Measurements from ENCODE around the gene CD8A.
"Not testable (repeated sequence)": the region's sequence is repeated elsewhere in the genome, so short reads cannot be mapped to it uniquely, and the experiment has no call there.

CD8A gene

GRCh38 chr2:86776532-86776931, 14.2 kb downstream of the CD8A start:
- no peak for DNase-seq

DNA sequence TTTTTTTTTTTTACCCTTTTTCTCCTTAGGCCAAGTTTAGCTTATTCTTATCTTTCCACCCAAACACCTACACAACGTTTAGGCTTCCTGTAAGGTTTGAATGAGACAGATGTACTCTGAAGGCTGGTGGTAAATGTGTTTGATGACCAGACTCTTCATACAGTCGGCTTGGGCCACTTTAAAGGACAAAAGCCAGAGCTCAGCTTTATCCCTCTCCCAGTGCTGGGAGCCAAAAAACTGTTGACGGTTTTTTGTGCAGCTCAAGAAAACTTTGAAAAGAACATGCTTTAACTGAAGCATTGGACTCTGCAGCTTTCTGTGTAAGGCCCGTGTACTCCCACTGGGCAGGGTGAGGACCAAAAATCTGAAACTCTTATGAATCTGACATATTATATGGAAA, 15.4 kb downstream of the CD8A start:
- no peak for DNase-seq

- DNase-seq, result no peak
Observed at GRCh38 chr2:86774862-86775261, 15.9 kb downstream of the CD8A start.

DNA sequence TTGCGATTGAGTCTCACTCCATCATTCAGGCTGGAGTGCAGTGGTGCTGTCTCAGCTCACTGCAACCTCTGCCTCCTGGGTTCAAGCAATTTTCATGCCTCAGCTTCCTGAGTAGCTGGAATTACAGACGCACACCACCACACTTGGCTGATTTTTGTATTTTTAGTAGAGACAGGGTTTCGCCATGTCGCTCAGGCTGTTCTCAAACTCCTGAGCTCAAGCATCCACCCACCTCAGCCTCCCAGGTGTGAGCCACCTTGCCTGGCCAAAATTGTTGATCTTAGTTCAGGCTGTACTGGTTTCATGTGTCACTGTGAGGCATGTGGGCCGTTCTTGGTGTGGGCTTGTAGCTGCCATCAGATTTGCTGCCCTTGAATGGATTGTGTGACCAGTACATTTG, 18.1 kb downstream of the CD8A start:
- DNase-seq, result no peak

DNA sequence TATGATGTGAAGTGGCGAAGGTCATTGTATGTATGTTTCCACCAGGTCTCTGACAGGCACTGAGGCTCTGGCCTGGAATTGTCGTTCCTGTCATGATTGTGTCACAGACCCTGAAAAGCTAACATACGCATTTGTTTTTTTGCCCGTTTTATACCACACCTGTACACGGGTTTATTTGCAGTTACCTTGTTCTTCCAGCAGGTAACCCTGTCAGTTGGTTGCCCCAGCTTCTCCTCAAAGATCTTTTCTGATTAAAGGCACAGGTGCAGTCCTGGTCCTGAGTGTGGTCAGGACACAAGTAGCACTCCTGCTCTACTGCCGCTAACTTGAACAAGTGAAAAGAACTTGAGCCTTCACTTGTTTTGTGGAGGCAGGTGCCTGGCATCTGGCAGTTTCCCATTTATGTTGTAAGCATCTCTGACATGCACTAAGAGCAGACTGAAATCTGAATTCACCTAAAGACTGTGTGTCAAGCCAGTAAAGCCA, 19.9 kb downstream of the CD8A start:
- no peak for DNase-seq

DNA sequence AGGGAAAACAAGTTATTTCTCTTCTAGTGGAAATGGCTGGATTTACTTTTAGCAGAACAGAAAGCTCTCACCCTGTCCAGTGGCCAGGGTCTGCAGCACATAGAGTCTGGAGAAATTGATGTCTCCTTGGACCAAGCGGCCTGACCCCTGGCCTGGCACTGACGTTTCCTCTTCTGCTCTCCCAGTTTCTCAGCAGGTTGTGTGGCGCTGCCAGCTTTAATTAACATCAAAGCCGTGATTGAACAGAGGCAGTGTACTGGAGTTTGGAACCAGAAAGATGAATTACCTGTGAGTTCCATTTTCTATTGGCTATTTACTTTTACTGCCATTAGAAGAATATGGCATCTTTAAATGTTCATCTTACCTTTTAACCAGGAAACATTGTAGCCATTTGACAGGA, 20.9 kb downstream of the CD8A start:
- DNase-seq, result no peak

- no peak for DNase-seq
Observed at GRCh38 chr2:86768189-86768949, 22.3 kb downstream of the CD8A start.

- no peak for DNase-seq
Observed at GRCh38 chr2:86765310-86765695, 25.4 kb downstream of the CD8A start.

DNA sequence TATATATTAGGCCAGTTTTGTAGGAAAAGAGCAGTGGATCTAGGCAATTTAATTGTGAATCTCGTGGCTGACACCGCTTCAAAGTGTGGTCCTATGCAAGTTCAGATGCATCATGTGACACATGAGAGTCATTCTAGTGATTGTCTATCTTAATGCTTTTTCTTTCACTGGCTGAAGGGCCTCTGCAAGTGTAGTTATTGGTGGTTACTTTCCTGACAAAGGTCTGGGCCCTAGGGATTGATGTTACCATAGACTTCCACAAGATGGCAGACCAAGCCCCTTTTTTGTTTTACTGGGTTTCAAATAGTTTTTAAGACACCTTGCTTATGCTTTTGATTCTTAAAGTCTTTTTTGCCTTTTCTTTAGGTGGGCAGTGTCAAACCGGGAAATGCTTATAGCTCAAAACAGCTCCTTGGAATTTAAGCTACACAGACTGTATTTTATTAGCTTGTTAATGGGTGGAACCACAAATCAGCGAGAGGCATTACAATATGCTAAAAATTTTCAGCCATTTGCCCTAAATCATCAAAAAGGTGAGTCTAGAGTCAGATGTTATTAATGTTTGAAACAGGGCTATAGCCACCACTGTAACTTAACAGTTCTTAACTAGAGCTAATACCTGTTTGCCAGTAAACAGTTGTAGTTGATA, 25.9 kb downstream of the CD8A start:
- DNase-seq, result peak; percentile 26 to 62

GRCh38 chr2:86760371-86760770, 30.3 kb downstream of the CD8A start:
- DNase-seq, result no peak

- no peak for DNase-seq
Observed at GRCh38 chr2:86758405-86758804, 32.3 kb downstream of the CD8A start.

- no peak for DNase-seq
Observed at GRCh38 chr2:86753606-86754005, 37.1 kb downstream of the CD8A start.

GRCh38 chr2:86752934-86753333, 37.8 kb downstream of the CD8A start:
- no peak for DNase-seq

- no peak for DNase-seq
Observed at GRCh38 chr2:86751778-86752177, 38.9 kb downstream of the CD8A start.

GRCh38 chr2:86750240-86750839, 40.4 kb downstream of the CD8A start:
- no peak for DNase-seq

GRCh38 chr2:86747711-86748639, 42.7 kb downstream of the CD8A start:
- DNase-seq, result no peak

GRCh38 chr2:86746939-86747338, 43.8 kb downstream of the CD8A start:
- DNase-seq, result no peak

- no peak for DNase-seq
Observed at GRCh38 chr2:86744152-86744551, 46.6 kb downstream of the CD8A start.

DNA sequence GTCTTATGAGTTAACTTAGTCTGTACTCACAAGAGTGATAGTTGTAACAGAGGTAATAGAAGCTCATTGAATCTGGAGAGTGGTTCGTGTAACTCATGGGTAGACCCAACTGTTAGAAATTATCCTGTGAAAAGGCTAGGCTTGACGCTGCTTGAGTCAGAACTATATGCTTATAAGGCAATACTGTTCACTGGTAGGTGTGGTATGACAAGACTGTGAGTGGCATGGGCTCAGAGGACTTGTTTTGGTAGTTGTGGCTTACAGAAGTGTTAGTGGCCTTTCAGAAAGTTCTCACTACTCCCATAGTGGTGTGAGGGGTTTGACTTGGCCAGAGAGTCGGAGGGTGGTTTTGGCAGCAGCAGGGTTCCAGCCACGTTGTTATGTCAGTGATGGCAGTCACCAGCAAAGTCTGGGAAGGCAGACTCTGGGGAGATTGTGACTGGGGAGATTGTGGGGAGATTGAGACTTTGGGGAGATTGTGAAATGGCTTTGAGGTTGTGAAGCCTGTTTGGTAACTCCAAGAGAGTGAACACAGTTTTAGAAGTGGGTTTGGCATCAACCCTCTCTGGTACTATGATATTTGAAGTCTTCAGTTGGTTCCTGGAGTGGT, 48.7 kb downstream of the CD8A start:
- not testable (repeated sequence) for DNase-seq

- DNase-seq, result not testable (repeated sequence)
Observed at GRCh38 chr2:86739889-86740288, 50.8 kb downstream of the CD8A start.

GRCh38 chr2:86739485-86739884, 51.2 kb downstream of the CD8A start:
- DNase-seq, result not testable (repeated sequence)

GRCh38 chr2:86734896-86735295, 55.8 kb downstream of the CD8A start:
- DNase-seq, result not testable (repeated sequence)

Data from NCI-H524 (cell line).